GM21390 (cell line): ENCODE measurements around the gene MRPL22.
"Not testable (repeated sequence)": the region's sequence is repeated elsewhere in the genome, so short reads cannot be mapped to it uniquely, and the experiment has no call there.

Source experiments
- ATAC-seq: cut with Tn5 transposase; IDR thresholded peaks from one replicate; pipeline ENCODE4 v1.9.1; 2021; ENCODE audit not compliant: unreplicated experiment

The MRPL22 gene

GRCh38 chr5:154940772-154941620 is at the start of gene MRPL22:
Gene MRPL22, plus strand, starts transcription at chr5:154941073. Its CDS starts 38 bp downstream, at chr5:154941111.
- peak; percentile 42 for ATAC-seq

GRCh38 chr5:154892369-154892771 is 48.5 kb upstream of the MRPL22 start:
- ATAC-seq = no peak

GRCh38 chr5:154893381-154893780 is 47.5 kb upstream of the MRPL22 start:
- ATAC-seq = no peak

- ATAC-seq = no peak
Measured at GRCh38 chr5:154895606-154896561, 45.0 kb upstream of the MRPL22 start.

- ATAC-seq = no peak
Measured at GRCh38 chr5:154896562-154897165, 44.2 kb upstream of the MRPL22 start.

- ATAC-seq = no peak
Measured at GRCh38 chr5:154898210-154898609, 42.7 kb upstream of the MRPL22 start.

- no peak for ATAC-seq
Measured at GRCh38 chr5:154899151-154899816, 41.6 kb upstream of the MRPL22 start.

- ATAC-seq = no peak
Measured at GRCh38 chr5:154900066-154900465, 40.8 kb upstream of the MRPL22 start.

- ATAC-seq = no peak
Measured at GRCh38 chr5:154901276-154901675, 39.6 kb upstream of the MRPL22 start.

GRCh38 chr5:154901913-154902312 is 39.0 kb upstream of the MRPL22 start:
- no peak for ATAC-seq

- not testable (repeated sequence) for ATAC-seq
Measured at GRCh38 chr5:154905601-154906000, 35.3 kb upstream of the MRPL22 start.

GRCh38 chr5:154916874-154917273 is 24.0 kb upstream of the MRPL22 start:
- ATAC-seq = no peak

- ATAC-seq = no peak
Measured at GRCh38 chr5:154917757-154918156, 23.1 kb upstream of the MRPL22 start.

- no peak for ATAC-seq
Measured at GRCh38 chr5:154923441-154924430, 17.1 kb upstream of the MRPL22 start.

- no peak for ATAC-seq
Measured at GRCh38 chr5:154933537-154933936, 7.3 kb upstream of the MRPL22 start.

- ATAC-seq = no peak
Measured at GRCh38 chr5:154934881-154935280, 6.0 kb upstream of the MRPL22 start.

- no peak for ATAC-seq
Measured at GRCh38 chr5:154937186-154937717, 3.6 kb upstream of the MRPL22 start.

- peak; percentile 88 for ATAC-seq
Measured at GRCh38 chr5:154937718-154938466, 3.0 kb upstream of the MRPL22 start, which contains the start of gene GEMIN5. Gene GEMIN5, minus strand, starts transcription at chr5:154938211. Its CDS starts 78 bp downstream, at chr5:154938133.
